NOMO-1 treated with dmso at 0.1 percent for 144 hours (cell line): ENCODE results near the gene TM7SF3.
A peak's percentile ranks its signal among the peaks of the same experiment; 100 is the strongest.

Experiments
- DNase-seq: peaks from one replicate; lab custom pipeline; 2025; ENCODE audit not compliant: unreplicated experiment; lab: John Stamatoyannopoulos, UW

TM7SF3 gene

GRCh38 chr12:27015730-27016076 lies 1.5 kb upstream of the TM7SF3 start:
- DNase-seq, result peak; percentile 48

- no peak for DNase-seq
Observed at GRCh38 chr12:27014859-27015729, 910 bp upstream of the TM7SF3 start.

- no peak for DNase-seq
Observed at GRCh38 chr12:27013611-27014084, 536 bp downstream of the TM7SF3 start.

GRCh38 chr12:27012982-27013255 lies 1.3 kb downstream of the TM7SF3 start:
- DNase-seq, result no peak

GRCh38 chr12:27012239-27012981 lies 1.8 kb downstream of the TM7SF3 start:
- no peak for DNase-seq

GRCh38 chr12:27009881-27010301 lies 4.3 kb downstream of the TM7SF3 start:
- no peak for DNase-seq

- no peak for DNase-seq
Observed at GRCh38 chr12:27008081-27008480, 6.1 kb downstream of the TM7SF3 start.

GRCh38 chr12:27006797-27007467 lies 7.3 kb downstream of the TM7SF3 start:
- DNase-seq, result no peak

- DNase-seq, result no peak
Observed at GRCh38 chr12:27005495-27005894, 8.7 kb downstream of the TM7SF3 start.

- DNase-seq, result no peak
Observed at GRCh38 chr12:27003421-27004381, 10.5 kb downstream of the TM7SF3 start.

GRCh38 chr12:27002141-27002540 lies 12.0 kb downstream of the TM7SF3 start:
- DNase-seq, result no peak

GRCh38 chr12:27001663-27002062 lies 12.5 kb downstream of the TM7SF3 start:
- DNase-seq, result peak; percentile 54

GRCh38 chr12:27000961-27001360 lies 13.2 kb downstream of the TM7SF3 start:
- no peak for DNase-seq

GRCh38 chr12:26997003-26997402 lies 17.2 kb downstream of the TM7SF3 start:
- DNase-seq, result no peak

GRCh38 chr12:26995706-26996105 lies 18.5 kb downstream of the TM7SF3 start:
- DNase-seq, result no peak

GRCh38 chr12:26994109-26994508 lies 20.1 kb downstream of the TM7SF3 start:
- DNase-seq, result no peak

GRCh38 chr12:26991826-26992225 lies 22.4 kb downstream of the TM7SF3 start:
- no peak for DNase-seq

GRCh38 chr12:26989873-26990272 lies 24.3 kb downstream of the TM7SF3 start:
- DNase-seq, result no peak

GRCh38 chr12:26988703-26989102 lies 25.5 kb downstream of the TM7SF3 start:
- DNase-seq, result no peak

- DNase-seq, result no peak
Observed at GRCh38 chr12:26987634-26988424, 26.4 kb downstream of the TM7SF3 start.
